ENCODE results near the gene SUSD4. TPM values are rescaled to one million over a fixed set of nuclear protein-coding genes. Genes with fewer than 3 reads are reported as not detected.

The SUSD4 gene
- polyA plus RNA-seq, 6 donors from 2014 or later, result not detected

DNA sequence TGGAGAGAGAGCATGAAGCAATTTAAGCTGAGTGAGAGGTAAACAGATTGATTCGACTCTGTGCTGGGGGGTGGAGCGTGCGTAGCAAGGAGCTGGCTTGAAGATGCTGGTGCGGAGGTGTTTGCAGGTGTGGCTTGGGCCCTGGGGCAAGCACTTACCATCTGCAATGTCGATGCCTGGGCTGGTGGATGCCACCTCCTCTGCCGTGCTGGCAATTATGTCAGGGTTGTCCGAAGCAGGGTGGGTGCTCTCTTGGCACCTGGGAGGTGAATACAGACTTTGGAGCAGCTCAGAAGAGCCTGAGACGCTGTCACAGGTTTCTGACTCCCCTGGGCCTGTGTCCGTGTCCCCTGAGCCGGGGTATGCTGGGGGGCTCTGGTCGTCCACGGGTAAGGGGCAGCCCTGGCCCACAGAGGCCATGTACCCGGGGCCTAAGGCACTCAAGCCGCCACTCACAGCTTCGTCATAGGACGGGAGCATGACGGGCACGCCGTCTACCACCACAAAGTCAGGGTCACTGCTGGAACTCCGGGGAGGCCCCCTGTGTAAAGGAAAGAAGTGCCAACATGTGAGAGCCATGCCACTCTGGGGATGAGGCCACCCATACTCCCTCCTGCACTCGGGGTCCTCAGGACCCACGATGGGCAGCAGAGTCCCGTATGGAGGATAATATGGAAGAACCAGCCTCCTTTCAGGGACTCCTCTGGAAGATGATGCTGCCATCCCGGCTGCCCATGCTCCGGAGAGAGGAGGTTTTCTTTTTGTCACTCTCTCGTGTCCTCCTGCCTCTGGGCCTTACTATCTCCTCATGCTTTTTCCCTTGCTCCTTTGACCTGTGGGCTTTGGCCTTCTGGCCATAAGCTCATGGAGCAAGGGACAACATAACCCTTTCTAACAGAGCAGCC, 140.6 kb downstream of the SUSD4 start:
- Mint-ChIP-seq H3K9me3 (peaks cover 4 to 27% (median 17%) of the 10 kb centered on the region in 7 donors), H3K4me3 (no peak overlapping the region), H3K27me3 (peaks cover 0 to 34% (median 16%) of the 10 kb centered on the region in 3 donors), H3K27ac (no peak overlapping the region), H3K36me3 (peaks cover 0 to 9% of the 10 kb centered on the region in 2 donors), H3K4me1 (no peaks in the 10 kb centered on the region)
- no peak for DNase-seq
- ATAC-seq (ENCODE audit: low read depth in 2 of 2), result no peak

DNA sequence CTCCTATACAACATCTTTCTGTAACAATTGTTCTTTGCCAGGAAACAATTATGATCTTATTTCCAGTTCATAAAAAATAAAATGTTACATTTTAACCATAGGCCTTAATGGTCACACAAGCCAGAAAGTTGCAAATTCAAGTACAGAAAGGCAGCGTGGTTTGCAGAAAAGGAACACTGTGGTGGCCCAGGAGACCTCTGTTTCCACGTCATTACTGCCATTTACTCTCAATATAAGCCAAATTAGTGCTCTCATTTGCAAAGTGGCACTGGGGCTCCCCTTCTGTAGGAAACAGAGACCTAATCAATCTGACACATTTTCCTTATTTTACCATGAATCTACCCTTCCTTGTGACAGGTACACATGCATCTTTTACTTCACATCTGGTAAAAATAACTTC, 141.6 kb downstream of the SUSD4 start:
- peaks cover 9 to 34% (median 22%) of the 10 kb centered on the region in 7 donors for H3K9me3 Mint-ChIP-seq
- no peak for ATAC-seq (ENCODE audit: low read depth in 2 of 2)
- no peak for DNase-seq
- no peak overlapping the region for H3K27ac Mint-ChIP-seq
- peaks cover 0 to 14% of the 10 kb centered on the region in 2 donors for H3K36me3 Mint-ChIP-seq
- no peaks in the 10 kb centered on the region for H3K4me1 Mint-ChIP-seq
- peaks cover 0 to 28% (median 12%) of the 10 kb centered on the region in 3 donors for H3K27me3 Mint-ChIP-seq
- H3K4me3 Mint-ChIP-seq, result no peak overlapping the region

DNA sequence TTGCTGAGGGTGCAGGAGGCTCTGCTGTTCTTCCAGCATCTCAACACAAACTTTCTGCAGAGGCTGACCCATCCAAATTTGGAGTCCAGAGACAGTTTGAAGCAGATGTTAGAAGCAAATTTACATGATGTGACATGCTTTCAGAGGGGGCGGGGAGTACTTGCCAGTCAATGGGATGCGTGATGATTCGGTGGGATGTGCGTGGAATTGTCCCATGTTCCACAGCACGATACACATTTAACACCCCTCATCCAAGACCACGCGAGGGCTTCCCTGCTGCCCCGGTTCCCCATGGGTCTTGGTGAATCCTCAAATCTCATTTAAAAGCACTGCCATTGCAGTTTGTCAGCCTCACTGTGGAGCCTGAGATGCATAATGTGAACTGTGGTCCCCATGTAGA, 142.3 kb downstream of the SUSD4 start:
- peaks cover 0 to 24% (median 11%) of the 10 kb centered on the region in 3 donors for H3K27me3 Mint-ChIP-seq
- H3K4me1 Mint-ChIP-seq, result no peaks in the 10 kb centered on the region
- H3K27ac Mint-ChIP-seq, result no peak overlapping the region
- no peak for DNase-seq
- no peak for ATAC-seq (ENCODE audit: low read depth in 2 of 2)
- peaks cover 9 to 34% (median 22%) of the 10 kb centered on the region in 7 donors for H3K9me3 Mint-ChIP-seq
- no peak overlapping the region for H3K4me3 Mint-ChIP-seq
- peaks cover 0 to 14% of the 10 kb centered on the region in 2 donors for H3K36me3 Mint-ChIP-seq

DNA sequence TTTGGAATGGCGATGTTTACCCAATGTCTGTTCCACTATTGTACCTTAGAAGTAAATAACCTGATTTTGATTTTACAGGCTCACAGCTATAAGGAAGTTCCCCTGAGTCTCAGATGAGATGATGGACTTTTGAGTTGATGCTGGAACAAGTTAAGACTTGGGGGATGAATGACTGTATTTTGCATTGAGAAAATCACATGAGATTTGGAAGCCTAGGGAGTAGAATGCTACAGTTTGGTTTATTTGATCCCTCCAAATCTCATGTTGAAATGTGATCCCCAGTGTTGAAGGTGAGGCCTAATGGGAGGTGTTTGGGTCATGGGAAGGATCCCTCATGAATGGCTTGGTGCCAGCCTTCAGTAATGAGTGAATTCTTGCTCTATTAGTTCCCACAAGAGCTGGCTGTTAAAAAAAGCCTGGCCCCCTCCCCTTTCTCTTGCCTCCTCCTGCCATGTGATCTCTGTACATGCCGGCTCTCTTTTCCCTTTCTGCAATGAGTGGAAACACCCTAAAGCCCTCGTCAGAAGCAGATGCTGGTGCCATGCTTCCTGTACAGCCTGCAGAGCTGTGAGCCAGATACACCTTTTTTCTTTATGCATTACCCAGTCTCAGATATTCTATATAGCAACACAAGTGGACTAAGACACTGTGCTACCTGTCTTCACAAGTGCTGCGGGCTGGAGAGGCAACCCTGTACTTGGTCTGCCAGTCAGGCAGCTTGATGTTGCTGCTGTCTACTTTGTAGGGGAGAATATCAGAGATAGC, 143.9 kb downstream of the SUSD4 start:
- peak overlapping the region in 1 of 6 donors; percentile 78 for H3K27ac Mint-ChIP-seq
- DNase-seq, result no peak
- no peak for ATAC-seq (ENCODE audit: low read depth in 2 of 2)
- no peak overlapping the region for H3K4me3 Mint-ChIP-seq
- no peaks in the 10 kb centered on the region for H3K4me1 Mint-ChIP-seq
- H3K9me3 Mint-ChIP-seq, result peaks cover 9 to 34% (median 22%) of the 10 kb centered on the region in 7 donors
- peaks cover 0 to 14% (median 8%) of the 10 kb centered on the region in 3 donors for H3K27me3 Mint-ChIP-seq
- H3K36me3 Mint-ChIP-seq, result peaks cover 0 to 14% of the 10 kb centered on the region in 2 donors

DNA sequence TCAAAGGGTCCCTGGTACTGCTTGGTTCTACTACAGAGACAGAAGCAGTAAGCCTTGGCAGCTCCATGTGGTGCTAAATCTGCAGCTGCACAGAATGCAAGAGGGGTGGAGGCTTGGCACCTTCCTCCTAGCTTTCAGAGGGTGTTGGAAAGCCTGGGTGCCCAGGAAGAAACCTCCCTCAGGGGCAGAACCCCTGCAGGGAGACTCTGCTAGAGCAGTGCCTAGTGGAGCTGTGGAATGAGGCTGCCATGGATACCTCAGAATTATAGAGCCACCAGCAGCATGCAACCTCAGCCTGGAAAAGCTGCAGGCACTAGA, 144.7 kb downstream of the SUSD4 start:
- no peak for DNase-seq
- no peak for ATAC-seq (ENCODE audit: low read depth in 2 of 2)
- Mint-ChIP-seq H3K4me1 (no peaks in the 10 kb centered on the region), H3K27ac (no peak overlapping the region), H3K27me3 (peaks cover 0 to 12% (median 11%) of the 10 kb centered on the region in 3 donors), H3K9me3 (peaks cover 9 to 34% (median 22%) of the 10 kb centered on the region in 7 donors), H3K36me3 (peaks cover 0 to 14% of the 10 kb centered on the region in 2 donors), H3K4me3 (no peak overlapping the region)

DNA sequence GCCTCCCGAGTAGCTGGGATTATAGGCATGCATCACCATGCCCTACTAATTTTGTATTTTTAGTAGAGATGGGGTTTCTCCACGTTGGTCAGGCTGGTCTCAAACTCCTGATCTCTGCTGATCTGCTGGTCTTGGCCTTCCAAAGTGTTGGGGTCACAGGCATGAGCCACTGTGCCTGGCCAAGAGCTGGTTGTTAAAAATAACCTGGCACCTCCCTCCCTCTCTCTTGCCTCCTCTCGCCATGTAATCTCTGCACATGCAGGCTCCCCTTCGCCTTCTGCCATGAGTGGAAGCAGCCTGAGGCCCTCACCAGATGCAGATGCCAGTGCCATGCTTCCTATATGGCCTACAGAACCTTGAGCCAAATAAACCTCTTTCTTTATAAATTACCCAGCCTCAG, 146.2 kb downstream of the SUSD4 start:
- Mint-ChIP-seq H3K9me3 (peaks cover 9 to 34% (median 22%) of the 10 kb centered on the region in 7 donors), H3K4me3 (no peak overlapping the region), H3K4me1 (no peaks in the 10 kb centered on the region), H3K36me3 (peaks cover 0 to 14% of the 10 kb centered on the region in 2 donors), H3K27me3 (peaks cover 4 to 23% (median 15%) of the 10 kb centered on the region in 3 donors), H3K27ac (no peak overlapping the region)
- DNase-seq (no peak), ATAC-seq (ENCODE audit: low read depth in 2 of 2) (no peak)

DNA sequence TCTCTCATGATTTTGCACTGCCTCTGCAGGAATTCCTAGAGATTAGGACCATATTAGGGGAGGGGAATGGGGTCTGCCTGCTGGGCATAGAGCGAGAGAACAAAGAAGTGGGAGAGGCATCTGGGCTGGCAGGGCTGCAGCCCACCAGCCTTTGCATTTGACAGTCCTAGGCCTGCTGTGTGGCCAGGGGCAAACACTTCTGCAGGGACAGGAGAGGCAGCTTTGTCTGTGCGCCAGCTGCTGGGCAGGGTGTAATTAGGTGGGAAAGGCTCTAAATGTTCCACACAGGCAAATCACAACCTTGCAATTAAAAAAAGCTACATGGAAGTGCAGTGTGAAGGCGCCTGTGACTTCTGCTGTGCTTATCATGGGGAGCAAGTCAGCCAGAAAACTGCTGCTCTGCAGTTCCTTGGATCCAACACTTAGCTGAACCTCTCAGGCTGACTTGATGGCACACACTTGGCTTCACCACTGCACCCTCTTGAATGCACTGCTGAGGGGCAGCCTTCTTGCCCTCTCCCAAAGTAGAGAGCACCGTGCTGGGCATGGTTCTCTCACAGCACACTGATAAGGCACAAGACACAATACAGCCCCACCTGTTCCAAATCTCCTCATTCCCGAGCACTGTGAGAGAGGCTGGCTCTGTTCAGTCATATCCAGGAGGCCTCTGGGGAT, 147.3 kb downstream of the SUSD4 start:
- H3K4me1 Mint-ChIP-seq, result no peaks in the 10 kb centered on the region
- H3K27ac Mint-ChIP-seq, result peak overlapping the region in 1 of 6 donors; percentile 15

DNA sequence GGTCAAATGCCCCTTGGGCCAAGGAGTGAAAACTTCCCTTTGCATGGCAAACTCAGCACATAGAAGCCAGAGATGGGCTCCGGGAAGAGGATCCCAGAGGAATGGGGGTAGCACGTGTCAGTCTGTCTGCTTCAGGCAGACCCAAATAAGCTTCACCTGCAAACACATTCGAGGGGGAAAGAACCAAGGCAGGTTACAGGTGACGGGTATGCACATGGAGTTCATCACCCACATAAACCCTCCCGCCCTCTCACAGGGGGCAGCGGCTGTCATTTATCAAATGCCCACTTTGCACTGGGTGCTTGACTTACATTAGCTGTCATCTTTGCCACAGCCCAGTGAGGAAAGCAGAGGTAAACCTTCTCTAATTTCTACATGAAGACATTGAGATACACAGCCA, 147.9 kb downstream of the SUSD4 start:
- Mint-ChIP-seq H3K27ac (no peak overlapping the region), H3K27me3 (peaks cover 4 to 31% (median 20%) of the 10 kb centered on the region in 3 donors), H3K9me3 (peaks cover 9 to 34% (median 22%) of the 10 kb centered on the region in 7 donors), H3K4me3 (no peak overlapping the region), H3K36me3 (peaks cover 0 to 14% of the 10 kb centered on the region in 2 donors), H3K4me1 (no peaks in the 10 kb centered on the region)
- DNase-seq, result no peak
- no peak for ATAC-seq (ENCODE audit: low read depth in 2 of 2)

More for the DNA sequence above, 147.3 kb downstream of the SUSD4 start:
- H3K9me3 Mint-ChIP-seq, result peaks cover 9 to 34% (median 22%) of the 10 kb centered on the region in 7 donors
- no peak overlapping the region for H3K4me3 Mint-ChIP-seq
- DNase-seq (no peak), ATAC-seq (ENCODE audit: low read depth in 2 of 2) (no peak)
- peaks cover 0 to 14% of the 10 kb centered on the region in 2 donors for H3K36me3 Mint-ChIP-seq
- H3K27me3 Mint-ChIP-seq, result peaks cover 4 to 25% (median 14%) of the 10 kb centered on the region in 3 donors

DNA sequence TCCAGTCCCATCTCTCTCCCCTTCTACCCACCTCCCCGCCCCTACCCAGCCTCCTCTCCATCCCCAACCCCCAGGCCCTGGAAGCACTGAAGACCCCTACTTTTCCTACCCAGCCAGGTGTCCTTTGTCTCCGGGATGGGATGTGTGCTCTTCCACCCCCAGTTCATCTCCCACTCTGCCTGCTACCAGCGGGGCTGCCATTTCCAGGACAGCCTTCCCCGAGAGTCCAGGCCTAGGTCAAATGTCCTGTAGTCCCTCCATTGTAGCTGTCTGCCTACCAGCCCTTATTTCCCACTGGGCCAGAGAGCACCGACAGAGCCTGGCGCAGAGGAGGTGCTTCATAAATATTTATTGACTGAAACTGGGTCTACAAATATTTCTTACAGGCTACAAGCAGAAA, 148.9 kb downstream of the SUSD4 start:
- Mint-ChIP-seq H3K27me3 (peaks cover 4 to 33% (median 23%) of the 10 kb centered on the region in 3 donors), H3K36me3 (peaks cover 0 to 14% of the 10 kb centered on the region in 2 donors), H3K4me1 (no peaks in the 10 kb centered on the region), H3K4me3 (no peak overlapping the region), H3K9me3 (peaks cover 9 to 24% (median 15%) of the 10 kb centered on the region in 7 donors), H3K27ac (no peak overlapping the region)
- DNase-seq, result no peak
- no peak for ATAC-seq (ENCODE audit: low read depth in 2 of 2)

DNA sequence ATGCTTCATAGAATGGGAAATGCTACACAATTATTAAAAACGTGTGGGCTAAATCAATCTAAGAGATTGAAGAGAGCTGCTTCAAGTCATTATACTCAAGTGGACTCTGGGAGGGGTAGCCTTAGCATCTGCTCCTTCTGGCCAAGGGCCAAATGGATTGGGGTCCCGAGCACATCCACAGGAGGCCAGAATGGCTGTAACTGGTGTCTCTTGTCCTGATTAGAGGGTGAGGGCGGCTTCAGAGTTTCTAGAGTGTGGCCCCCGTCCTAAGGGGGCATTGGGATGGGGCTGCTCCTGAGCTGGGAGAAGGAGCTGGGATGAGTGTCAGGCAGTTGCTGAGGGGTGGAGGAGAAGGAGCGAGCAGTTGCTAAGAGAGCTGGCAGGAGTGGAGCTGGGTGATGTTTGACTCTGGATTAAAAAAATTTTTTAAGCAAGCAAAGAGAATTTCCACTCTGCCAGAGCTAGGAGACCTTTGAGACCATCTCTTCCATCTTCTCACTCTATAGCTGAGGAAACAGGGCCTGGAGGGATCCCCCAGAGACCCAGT, 149.6 kb downstream of the SUSD4 start:
- no peak overlapping the region for H3K27ac Mint-ChIP-seq

DNA sequence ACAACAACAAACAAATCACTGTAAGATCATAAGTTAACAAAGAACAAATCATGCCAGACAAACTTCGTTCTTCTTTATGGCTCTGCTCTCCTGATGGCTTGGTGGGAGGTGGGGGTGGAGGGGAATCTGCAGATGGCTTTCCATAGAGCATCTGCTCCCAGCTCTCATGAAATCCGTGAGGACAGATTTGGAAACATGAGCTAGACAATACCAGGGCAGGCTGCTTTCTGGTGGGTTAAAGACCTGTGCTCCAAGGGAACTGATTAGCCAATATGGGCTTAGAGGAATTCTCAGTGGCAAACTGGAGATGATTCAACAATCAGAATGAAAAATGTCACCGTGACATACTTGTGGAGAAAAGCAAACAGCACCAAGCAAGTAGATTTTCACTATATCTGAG, 151.5 kb downstream of the SUSD4 start:
- H3K36me3 Mint-ChIP-seq, result no peaks in the 10 kb centered on the region
- H3K27ac Mint-ChIP-seq, result no peak overlapping the region
- no peaks in the 10 kb centered on the region for H3K9me3 Mint-ChIP-seq
- ATAC-seq (ENCODE audit: low read depth in 2 of 2) (no peak), DNase-seq (no peak)
- no peaks in the 10 kb centered on the region for H3K4me1 Mint-ChIP-seq
- peaks cover 9 to 41% (median 29%) of the 10 kb centered on the region in 3 donors for H3K27me3 Mint-ChIP-seq
- no peak overlapping the region for H3K4me3 Mint-ChIP-seq

More for the DNA sequence above, 149.6 kb downstream of the SUSD4 start:
- Mint-ChIP-seq H3K36me3 (peaks cover 0 to 14% of the 10 kb centered on the region in 2 donors), H3K9me3 (peaks cover 9 to 17% (median 12%) of the 10 kb centered on the region in 7 donors), H3K4me1 (no peaks in the 10 kb centered on the region), H3K4me3 (no peak overlapping the region), H3K27me3 (peaks cover 4 to 33% (median 23%) of the 10 kb centered on the region in 3 donors)
- DNase-seq (no peak), ATAC-seq (ENCODE audit: low read depth in 2 of 2) (no peak)

DNA sequence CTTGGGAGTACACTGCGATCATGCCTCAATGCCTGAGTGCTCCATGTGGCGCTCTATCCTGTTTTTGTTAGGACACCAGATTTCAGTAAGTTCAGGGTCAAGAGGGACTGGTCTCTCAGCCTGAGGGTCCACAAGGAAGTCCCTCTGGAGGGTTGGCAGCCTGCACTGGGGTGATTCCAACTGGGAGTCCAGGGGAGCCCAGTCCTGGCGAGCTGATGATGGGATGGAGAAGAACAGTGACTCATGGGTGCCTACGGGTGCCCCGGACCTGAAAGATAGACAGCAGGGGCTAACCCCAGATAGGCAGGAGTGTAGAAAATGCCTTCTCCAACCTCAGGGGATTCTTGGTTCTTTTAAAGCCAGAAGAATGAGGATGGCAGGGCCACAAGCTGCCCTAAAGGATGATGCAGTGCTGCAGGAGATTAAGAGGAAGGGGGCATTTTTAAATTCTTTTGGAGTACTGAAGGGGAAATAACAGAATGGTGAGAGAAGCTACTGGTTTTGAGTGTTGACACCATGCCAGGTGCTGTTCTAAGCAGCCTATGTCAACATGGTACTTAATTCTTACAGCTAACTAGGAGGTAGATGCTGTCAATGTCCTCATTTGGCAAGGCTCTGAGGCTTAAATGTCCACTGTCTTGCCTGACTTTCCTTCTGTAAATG, 152.5 kb downstream of the SUSD4 start:
- Mint-ChIP-seq H3K27me3 (peaks cover 9 to 41% (median 29%) of the 10 kb centered on the region in 3 donors), H3K4me1 (no peaks in the 10 kb centered on the region), H3K9me3 (no peaks in the 10 kb centered on the region), H3K36me3 (no peaks in the 10 kb centered on the region), H3K4me3 (peak overlapping the region in 1 of 8 donors; percentile 51), H3K27ac (no peak overlapping the region)
- no peak for DNase-seq
- no peak for ATAC-seq (ENCODE audit: low read depth in 2 of 2)
